K562 (cell line): Measurements from ENCODE around the gene TLCD1. TPM values are rescaled to one million over a fixed set of nuclear protein-coding genes. Genes with fewer than 3 reads are reported as not detected.

Experiments used
- ATAC-seq: fragments of 200-7000 bp; cut with Tn5 transposase; 3 replicates; pipeline ENCODE4 v1.9.1; 2020; ENCODE audit warnings: moderate library complexity
- BruUV-seq: library from RNA; stranded (reverse); fragments of 400-500 nt; replicated peaks from 2 replicates; lab custom pipeline; 2021; lab: Mats Ljungman, UMichigan
- CTCF ChIA-PET: fragments of 300-600 bp; formaldehyde crosslinking; extraction: SDS; loops from one replicate; lab custom pipeline; 2021; ENCODE audit warnings: low intra/inter-chr PET ratio; lab: Yijun Ruan, JAX
- POLR2A ChIA-PET: fragments of 300-600, 350-650 bp; sonication (Branson Sonifier 250); formaldehyde crosslinking; extraction: SDS; loops from one replicate; lab custom pipeline; 2021; ENCODE audit warnings: antibody characterized with exemption, inconsistent platforms; lab: Yijun Ruan, JAX
- DNase-seq, 4 experiments: peaks; one replicate each; pipeline versions ENCODE4 v3.0.0 to v3.0.0-alpha.2; 2011 to 2018; ENCODE audit warnings: low spot score in 3 of 4, mixed read lengths in 3 of 4; ENCODE audit errors: extremely low read depth in 1 of 4
- FAIRE-seq: peaks from 2 replicates; lab custom pipeline; 2011; peaks lifted over from hg19 to GRCh38; lab: Jason Lieb, UNC
- H2AFZ ChIP-seq: 2 replicates; pipeline ENCODE4 v1.6.0; 2011; ENCODE audit warnings: low read depth, low read length, control low read depth, inconsistent platforms
- H3K27ac ChIP-seq: fragments of 200-600 bp; 3 replicates; pipeline ENCODE4 v1.8.0; 2011; ENCODE audit warnings: low read depth, mild to moderate bottlenecking, control low read depth, inconsistent platforms, low read length, moderate library complexity, mixed read lengths; ENCODE audit errors: extremely low read depth
- H3K27me3 ChIP-seq, 2 experiments: fragments of 300-600 bp in 1 of 2; 2 replicates in 1 of 2; 3 replicates in 1 of 2; pipeline versions ENCODE4 v1.6.0 to v1.8.0; 2011; ENCODE audit warnings: inconsistent platforms in 2 of 2, low read length in 2 of 2, mild to moderate bottlenecking in 1 of 2, mixed read lengths in 1 of 2, moderate library complexity in 1 of 2; ENCODE audit not compliant: control insufficient read depth in 2 of 2, insufficient read depth in 2 of 2
- H3K36me3 ChIP-seq: fragments of 300-600 bp; 3 replicates; pipeline ENCODE4 v1.8.0; 2011; ENCODE audit warnings: mild to moderate bottlenecking, low read length, inconsistent platforms; ENCODE audit not compliant: control insufficient read depth, insufficient read depth
- H3K4me1 ChIP-seq, 2 experiments: fragments of 200-600 bp in 1 of 2; replicated peaks in 1 of 2; 2 replicates in 1 of 2; 3 replicates in 1 of 2; pipeline versions ENCODE4 v1.5.1 to v1.8.0; 2011; ENCODE audit warnings: inconsistent platforms in 2 of 2, low read length in 2 of 2, mild to moderate bottlenecking in 1 of 2, mixed read lengths in 1 of 2, moderate library complexity in 1 of 2; ENCODE audit not compliant: control insufficient read depth in 2 of 2, insufficient read depth in 2 of 2
- H3K4me2 ChIP-seq: 2 replicates; pipeline ENCODE4 v1.6.1; 2011; ENCODE audit warnings: low read length, control low read depth, inconsistent platforms, mixed read lengths; ENCODE audit not compliant: insufficient read depth
- H3K4me3 ChIP-seq: fragments of 200-600 bp; sonication (generic), shearing (Covaris generic); 2 replicates; pipeline ENCODE4 v1.5.1; 2016; ENCODE audit warnings: control low read depth, inconsistent platforms
- H3K79me2 ChIP-seq: fragments of 200-600 bp; 3 replicates; pipeline ENCODE4 v1.8.0; 2011; ENCODE audit warnings: low read length, inconsistent platforms; ENCODE audit not compliant: control insufficient read depth, insufficient read depth
- H3K9ac ChIP-seq, 2 experiments: 2 replicates each; pipeline versions ENCODE4 v1.6.0 to v1.6.1; 2011; ENCODE audit warnings: low read depth in 2 of 2, low read length in 2 of 2, control low read depth in 1 of 2, inconsistent platforms in 1 of 2, mild to moderate bottlenecking in 1 of 2, mixed read lengths in 1 of 2; ENCODE audit not compliant: insufficient read depth in 1 of 2
- H3K9me1 ChIP-seq: one replicate; pipeline ENCODE4 v1.6.0; 2011; ENCODE audit warnings: inconsistent platforms, mild to moderate bottlenecking, low read length, moderate library complexity; ENCODE audit not compliant: control insufficient read depth, insufficient read depth
- H3K9me3 ChIP-seq: replicated peaks from 2 replicates; pipeline ENCODE4 v1.5.1; 2011; ENCODE audit warnings: low read depth, low read length, inconsistent platforms; ENCODE audit not compliant: control insufficient read depth, insufficient read depth
- H4K20me1 ChIP-seq: replicated peaks from 2 replicates; pipeline ENCODE4 v1.6.1; 2011; ENCODE audit warnings: low read length, inconsistent platforms, mixed read lengths; ENCODE audit not compliant: control insufficient read depth, insufficient read depth
- ARNT ChIP-seq, 2 experiments: fragments of 450-650 bp; IDR thresholded peaks; 2 replicates each; pipeline ENCODE4 v1.6.1; 2016; ENCODE audit warnings: mild to moderate bottlenecking in 1 of 2
- CBFA2T3 ChIP-seq: fragments of 450-650 bp; IDR thresholded peaks from 2 replicates; pipeline ENCODE4 v1.6.1; 2017
- FOXA3 ChIP-seq, 2 experiments: fragments of 450-650 bp in 1 of 2; sonication (generic) in 1 of 2; formaldehyde crosslinking; IDR thresholded peaks in 1 of 2; conservative IDR thresholded peaks in 1 of 2; 2 replicates each; pipeline versions ENCODE4 v1.4.0 to v1.8.0; 2020 to 2022; ENCODE audit warnings: mild to moderate bottlenecking in 2 of 2, missing genetic modification reagents in 1 of 2
- HDAC1 ChIP-seq, 2 experiments: fragments of 450-650 bp; IDR thresholded peaks; 2 replicates each; pipeline ENCODE4 v1.6.1; 2016 to 2017; ENCODE audit warnings: inconsistent platforms in 1 of 2, mild to moderate bottlenecking in 1 of 2, moderate library complexity in 1 of 2
- HIVEP1 ChIP-seq: fragments of 250-450 bp; sonication (Bioruptor Pico); IDR thresholded peaks from 2 replicates; pipeline ENCODE4 v1.4.0; 2020; ENCODE audit warnings: mild to moderate bottlenecking
- JUNB ChIP-seq: fragments of 450-650 bp; formaldehyde crosslinking; conservative IDR thresholded peaks from 2 replicates; pipeline ENCODE4 v1.4.0; 2020; ENCODE audit warnings: mild to moderate bottlenecking
- PCBP2 ChIP-seq: fragments of 200-400 bp; formaldehyde crosslinking; IDR thresholded peaks from 2 replicates; pipeline ENCODE4 v1.6.1; 2018; ENCODE audit warnings: low read length, low read depth, mild to moderate bottlenecking, moderate library complexity; ENCODE audit not compliant: poor library complexity, severe bottlenecking
- RCOR1 ChIP-seq, 2 experiments: IDR thresholded peaks; 2 replicates each; pipeline ENCODE4 v1.6.1; 2012; ENCODE audit warnings: low read depth in 2 of 2, low read length in 2 of 2, borderline replicate concordance in 1 of 2, improper control_type of control experiment in 1 of 2
- SREBF2 ChIP-seq: sonication (generic); formaldehyde crosslinking; IDR thresholded peaks from 2 replicates; pipeline ENCODE4 v1.4.0; 2020; ENCODE audit warnings: mild to moderate bottlenecking, missing genetic modification reagents
- TCF7 ChIP-seq: sonication (generic); IDR thresholded peaks from 2 replicates; pipeline ENCODE4 v1.6.1; 2016; ENCODE audit warnings: antibody characterized with exemption, borderline replicate concordance
- WGBS: fragments of 100-300 bp; shearing (Covaris generic); methylation state at CpG from one replicate; pipeline ENCODE4 v1.1.6; 2016; ENCODE audit warnings: low coverage, mixed read lengths; ENCODE audit not compliant: insufficient coverage; ENCODE audit errors: missing lambda C conversion rate; 5-methylcytosine and 5-hydroxymethylcytosine counted together
- in situ Hi-C: fragments of 300-500 bp; cut with MboI; formaldehyde crosslinking; loops from 4 replicates; pipeline ENCODE4 v1.15.0; 2018; ENCODE audit warnings: inconsistent platforms, mixed read lengths
- intact Hi-C: fragments of 100-400 bp; cut with micrococcal nuclease; formaldehyde crosslinking; loops from 2 replicates; pipeline ENCODE4 v1.14.2; 2022
- polyA plus RNA-seq, 8 experiments: library from polyadenylated mRNA; depleted of rRNA in 4 of 8; stranded (reverse) in 5 of 8; unstranded in 3 of 8; fragments of >200 nt; fragmentation: Nextera tagmentation in 2 of 8; fragmentation: Illumina TruSeq in 1 of 8; extraction: Ambion mirVana in 2 of 8; extraction: Trizol in 1 of 8; gene quantifications; 2 replicates each; pipeline versions ENCODE4 v1.2.1 to v1.2.3, GENCODE V29; 2011 to 2014; ENCODE audit warnings: inconsistent platforms in 1 of 8, missing spikeins in 1 of 8
- total RNA-seq, 7 experiments: library from RNA; depleted of rRNA in 6 of 7; stranded (reverse); fragments of >200 nt in 6 of 7; fragmentation: Illumina TruSeq in 2 of 7; extraction: Trizol in 2 of 7; gene quantifications; 2 replicates each; pipeline versions ENCODE4 v1.2.1 to v1.2.3, GENCODE V29; 2011 to 2021; ENCODE audit warnings: low replicate concordance in 1 of 7
- TF ChIP-seq, protein P1 (sequence below): sonication (generic); formaldehyde crosslinking; IDR thresholded peaks from 2 replicates; pipeline ENCODE4 v1.9.0; 2022; ENCODE audit warnings: mild to moderate bottlenecking, missing genetic modification reagents
- TF ChIP-seq, protein P2 (sequence below), 2 experiments: fragments of 250-450 bp in 1 of 2; fragments of 450-650 bp in 1 of 2; sonication (Bioruptor Pico) in 1 of 2; IDR thresholded peaks; 2 replicates each; pipeline versions ENCODE4 v1.6.1 to v1.8.0; 2016 to 2021; ENCODE audit warnings: mild to moderate bottlenecking in 2 of 2, moderate library complexity in 2 of 2, missing compliant biosample characterization in 1 of 2, missing genetic modification characterization in 1 of 2
- TF ChIP-seq, protein P3 (sequence below): sonication (generic); formaldehyde crosslinking; IDR thresholded peaks from 2 replicates; pipeline ENCODE4 v1.9.0; 2022; ENCODE audit warnings: mild to moderate bottlenecking, missing genetic modification reagents
- TF ChIP-seq, protein P4 (sequence below), 2 experiments: IDR thresholded peaks; 2 replicates each; pipeline ENCODE4 v1.6.1; 2011; ENCODE audit warnings: borderline replicate concordance in 1 of 2, control low read depth in 1 of 2, low read depth in 1 of 2, low read length in 1 of 2, mild to moderate bottlenecking in 1 of 2, mixed read lengths in 1 of 2, moderate library complexity in 1 of 2; ENCODE audit not compliant: insufficient read depth in 1 of 2, insufficient read length in 1 of 2, poor library complexity in 1 of 2, severe bottlenecking in 1 of 2; ENCODE audit errors: extremely low read depth in 1 of 2

TLCD1 gene
- total and polyA plus RNA-seq, 9 of the 15 experiments (the other 6 are each of a cell fraction or from before 2014, with no cell fraction given) = 6.8 to 37.7 (median 21.7) TPM

DNA sequence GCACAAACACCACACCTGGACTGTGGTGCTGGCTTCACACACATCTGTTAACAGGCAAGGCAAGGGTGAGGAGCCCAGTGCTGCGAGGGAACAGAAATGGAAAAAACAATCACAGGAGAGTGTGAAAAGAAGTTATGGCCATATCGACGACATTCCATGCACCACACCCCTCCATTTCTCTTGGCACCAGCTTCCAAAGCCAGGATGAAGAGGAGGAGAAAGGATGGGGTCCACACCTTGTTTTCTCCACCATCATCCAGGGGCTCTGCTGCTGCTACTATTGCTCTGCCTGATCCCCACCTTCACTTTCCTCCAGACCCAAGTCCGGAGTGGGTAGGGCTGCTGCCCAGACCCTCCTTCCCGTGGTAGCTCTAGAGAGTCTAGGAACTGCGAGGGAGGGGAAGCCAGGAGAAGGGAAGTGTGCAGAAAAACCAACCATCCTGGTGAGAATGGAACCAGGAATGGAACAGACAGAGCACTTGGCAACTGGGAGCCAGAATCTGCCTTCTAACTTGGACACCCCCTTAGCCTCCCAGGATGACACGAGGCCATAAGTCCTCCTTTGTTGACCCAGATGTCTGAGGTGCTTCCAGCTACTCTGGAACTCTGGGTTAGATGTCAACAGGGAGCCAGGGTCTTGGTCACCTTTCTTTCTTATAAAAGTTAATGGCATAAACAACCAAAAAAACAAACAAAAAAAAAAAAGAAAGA, 13.2 kb downstream of the TLCD1 start (continued):
- TF ChIP-seq PCBP2 (no peak), ARNT (IDR thresholded peaks at IDR 0.05) (0 out of 4 replicates have a peak, but pooled peaks of 1 of the 2 experiments have one; percentile 2), FOXA3 (CRISPR knock-in tag; conservative IDR thresholded peaks at IDR 0.05 in 1 of 2, IDR thresholded peaks at IDR 0.05 in 1 of 2) (0 out of 4 replicates have a peak, but pooled peaks of 1 of the 2 experiments have one; percentile 16), JUNB (no peak)
- TF ChIP-seq, protein P1, sequence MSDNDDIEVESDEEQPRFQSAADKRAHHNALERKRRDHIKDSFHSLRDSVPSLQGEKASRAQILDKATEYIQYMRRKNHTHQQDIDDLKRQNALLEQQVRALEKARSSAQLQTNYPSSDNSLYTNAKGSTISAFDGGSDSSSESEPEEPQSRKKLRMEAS (CRISPR knock-in tag) = 0 out of 2 replicates have a peak, but pooled peaks have one; percentile 14
- TF ChIP-seq, all 486 proteins: peak for 7

DNA sequence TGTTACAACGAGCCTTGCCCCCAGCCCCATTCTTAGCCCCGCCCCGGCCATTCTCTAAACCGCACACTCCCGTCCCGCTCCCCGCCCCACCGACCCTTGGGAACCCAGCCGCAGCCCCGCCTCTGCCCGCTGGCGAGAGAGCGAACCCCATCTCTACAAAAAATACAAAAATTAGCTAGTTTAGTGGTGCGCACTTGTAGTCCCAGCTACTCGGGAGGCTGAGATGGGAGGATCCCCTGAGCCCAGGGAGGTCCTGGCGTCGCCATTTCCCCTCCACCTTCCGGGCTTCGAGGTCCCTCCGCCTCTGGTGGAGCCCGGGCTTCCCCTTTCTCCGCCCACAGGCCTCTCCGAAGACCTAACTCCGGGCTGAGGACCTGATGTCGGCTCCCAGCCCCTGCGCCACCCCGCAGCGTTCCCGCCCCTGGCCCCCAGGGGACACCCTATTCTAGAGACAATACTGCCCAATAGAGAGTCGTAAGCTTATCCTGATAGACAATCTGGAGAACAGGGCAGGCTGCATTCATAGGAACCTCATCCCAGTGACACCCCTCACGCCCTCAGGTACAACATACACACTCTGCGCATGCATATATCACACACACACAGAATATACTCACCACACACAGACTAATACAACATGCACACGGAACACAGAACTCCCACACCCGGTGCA, 13.9 kb downstream of the TLCD1 start:
- in situ Hi-C loops (no loop called here), intact Hi-C loops (no loop called here)
- 4% methylated on average over 23 of the region's 34 CpGs for WGBS
- ATAC-seq (peak; percentile 74), DNase-seq (peak; percentile 77 to 90 (median 80)), FAIRE-seq (peak; percentile 70)
- Histone ChIP-seq H3K4me3 (peak overlapping the region; percentile 71), H3K27ac (peak overlapping the region; percentile 88), H4K20me1 (no peaks in the 10 kb centered on the region), H3K9ac (peak overlapping the region; percentile 79 to 93), H3K27me3 (0 out of 5 replicates have a peak, but pooled peaks cover 0 to 11% of the 10 kb centered on the region in 2 experiments), H3K79me2 (peaks cover 13% of the 10 kb centered on the region), H3K4me2 (peak overlapping the region; percentile 99), H2AFZ (peak overlapping the region; percentile 85), H3K9me1 (no peaks in the 10 kb centered on the region), H3K36me3 (no peaks in the 10 kb centered on the region), H3K9me3 (0 out of 2 replicates have a peak, but pooled peaks cover 2% of the 10 kb centered on the region), H3K4me1 (peaks cover 14 to 38% of the 10 kb centered on the region in 2 experiments)
- no TSS peak for BruUV-seq
- ChIA-PET POLR2A (interaction anchor here (0.6 to 8.7 kb wide), 13 partner anchors 9 to 185 kb away, joined by 3 to 133 read pairs (median 5); partner anchors contain the start of genes RPL23A and TRAF4), CTCF (no interaction called here)
- TF ChIP-seq RCOR1 (IDR thresholded peaks at IDR 0.05; ENCODE audit: borderline replicate concordance in 1 of 2, low read depth in 2 of 2, low read length in 2 of 2) (peak in 1 of 2 experiments; percentile 66; a peak in 1 of 4 replicates), HIVEP1 (CRISPR knock-in tag) (0 out of 2 replicates have a peak, but pooled peaks have one; percentile 17), HDAC1 (IDR thresholded peaks at IDR 0.05) (peak in 1 of 2 experiments; percentile 57; a peak in 1 of 4 replicates), TCF7 (no peak), CBFA2T3 (peak; percentile 13; the same call in 1 of the 2 replicates), SREBF2 (CRISPR knock-in tag) (no peak)
- TF ChIP-seq, protein P2, sequence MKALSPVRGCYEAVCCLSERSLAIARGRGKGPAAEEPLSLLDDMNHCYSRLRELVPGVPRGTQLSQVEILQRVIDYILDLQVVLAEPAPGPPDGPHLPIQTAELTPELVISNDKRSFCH (CRISPR knock-in tag; IDR thresholded peaks at IDR 0.05) = no peak
- TF ChIP-seq, protein P2 (tag; IDR thresholded peaks at IDR 0.05) = no peak
- TF ChIP-seq, protein P3, sequence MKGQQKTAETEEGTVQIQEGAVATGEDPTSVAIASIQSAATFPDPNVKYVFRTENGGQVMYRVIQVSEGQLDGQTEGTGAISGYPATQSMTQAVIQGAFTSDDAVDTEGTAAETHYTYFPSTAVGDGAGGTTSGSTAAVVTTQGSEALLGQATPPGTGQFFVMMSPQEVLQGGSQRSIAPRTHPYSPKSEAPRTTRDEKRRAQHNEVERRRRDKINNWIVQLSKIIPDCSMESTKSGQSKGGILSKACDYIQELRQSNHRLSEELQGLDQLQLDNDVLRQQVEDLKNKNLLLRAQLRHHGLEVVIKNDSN = no peak
- TF ChIP-seq, protein P4, sequence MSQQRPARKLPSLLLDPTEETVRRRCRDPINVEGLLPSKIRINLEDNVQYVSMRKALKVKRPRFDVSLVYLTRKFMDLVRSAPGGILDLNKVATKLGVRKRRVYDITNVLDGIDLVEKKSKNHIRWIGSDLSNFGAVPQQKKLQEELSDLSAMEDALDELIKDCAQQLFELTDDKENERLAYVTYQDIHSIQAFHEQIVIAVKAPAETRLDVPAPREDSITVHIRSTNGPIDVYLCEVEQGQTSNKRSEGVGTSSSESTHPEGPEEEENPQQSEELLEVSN (IDR thresholded peaks at IDR 0.05; ENCODE audit: borderline replicate concordance in 1 of 2, extremely low read depth in 1 of 2, insufficient read depth in 1 of 2, insufficient read length in 1 of 2, low read depth in 1 of 2, low read length in 1 of 2, poor library complexity in 1 of 2, severe bottlenecking in 1 of 2) = peak in 1 of 2 experiments; percentile 87
